Esophagus squamous epithelium (tissue), 5 donors: ENCODE measurements around the gene DRD2. TPM values are rescaled to one million over a fixed set of nuclear protein-coding genes. Genes with fewer than 3 reads are reported as not detected.

Experiments
- DNase-seq: peaks from one replicate; lab custom pipeline; 2025; lab: John Stamatoyannopoulos, UW
- H3K27ac ChIP-seq, 4 donors: fragments of 200-600 bp; sonication (generic); one replicate each; pipeline ENCODE4 v1.5.1; 2016 to 2019; ENCODE audit warnings: mild to moderate bottlenecking in 1 of 4
- H3K27me3 ChIP-seq, 4 donors: fragments of 200-600 bp; sonication (generic); 1 replicate in 3 of 4; 2 replicates in 1 of 4; pipeline versions ENCODE4 v1.5.1 to v1.6.0; 2017 to 2021; ENCODE audit warnings: antibody characterized with exemption in 1 of 4
- H3K36me3 ChIP-seq, 3 donors: fragments of 200-600 bp; sonication (generic); one replicate each; pipeline ENCODE4 v1.5.1; 2016 to 2019
- H3K4me1 ChIP-seq, 3 donors: fragments of 200-600 bp; sonication (generic); one replicate each; pipeline ENCODE4 v1.5.1; 2017 to 2019
- H3K4me3 ChIP-seq, 4 donors: fragments of 200-600 bp; sonication (generic); 1 replicate in 3 of 4; 2 replicates in 1 of 4; pipeline ENCODE4 v1.5.1; 2016 to 2019; ENCODE audit warnings: mild to moderate bottlenecking in 2 of 4, moderate library complexity in 1 of 4
- H3K9me3 ChIP-seq, 3 donors: fragments of 200-600 bp; sonication (generic); one replicate each; pipeline ENCODE4 v1.5.1; 2016 to 2019
- CTCF ChIP-seq, 6 experiments: fragments of 450-650 bp in 4 of 6; fragments of 200-600 bp in 2 of 6; sonication (generic) in 2 of 6; IDR thresholded peaks; one replicate each; pipeline ENCODE4 v1.5.1; 2016 to 2019; ENCODE audit warnings: antibody characterized with exemption in 6 of 6, mild to moderate bottlenecking in 4 of 6, moderate library complexity in 4 of 6
- POLR2A ChIP-seq, 4 donors: fragments of 450-650 bp; IDR thresholded peaks; one replicate each; pipeline ENCODE4 v1.6.1; 2017; ENCODE audit warnings: antibody characterized with exemption in 4 of 4, mild to moderate bottlenecking in 4 of 4, moderate library complexity in 3 of 4
- WGBS, 2 donors: methylation state at CpG; one replicate each; pipeline ENCODE4 v1.1.5; 2018; 5-methylcytosine and 5-hydroxymethylcytosine counted together
- intact Hi-C: fragments of 100-400 bp; cut with DNase I; formaldehyde crosslinking; loops from one replicate; pipeline ENCODE4 v1.15.0; 2022
- total RNA-seq, 4 donors: library from RNA; depleted of rRNA; stranded (reverse); fragments of >200 nt; gene quantifications; one replicate each; pipeline ENCODE4 v1.1.0, GENCODE V29; 2016
- donor health status: DM: yes; HTN: yes; CAD: no.

DRD2 gene
- total RNA-seq, 4 donors from 2014 or later = 0.38 TPM; not detected in 3

- Histone ChIP-seq H3K4me1 (no peaks in the 10 kb centered on the region), H3K27me3 (peaks cover 0 to 33% (median 0%) of the 10 kb centered on the region in 4 donors), H3K27ac (no peak overlapping the region), H3K36me3 (no peaks in the 10 kb centered on the region), H3K9me3 (no peaks in the 10 kb centered on the region), H3K4me3 (no peak overlapping the region)
- TF ChIP-seq CTCF (IDR thresholded peaks at IDR 0.05) (no peak), POLR2A (IDR thresholded peaks at IDR 0.05) (no peak)
- no peak for DNase-seq
- intact Hi-C loops = no loop called here
- WGBS, 2 donors = 86% methylated on average over 4 of the region's 4 CpGs
These were observed 22.1 kb upstream of the DRD2 start for GRCh38 chr11:113497066-113497910.

GRCh38 chr11:113496026-113496651, 20.9 kb upstream of the DRD2 start:
- TF ChIP-seq POLR2A (IDR thresholded peaks at IDR 0.05) (no peak), CTCF (IDR thresholded peaks at IDR 0.05) (no peak)
- H3K4me3 ChIP-seq = no peak overlapping the region
- H3K9me3 ChIP-seq = no peaks in the 10 kb centered on the region
- DNase-seq = no peak
- intact Hi-C loops = no loop called here
- H3K27ac ChIP-seq = no peak overlapping the region
- 57 to 86% methylated on average over 1 to 3 of the region's 3 CpGs for WGBS, 2 donors
- peaks cover 0 to 31% (median 0%) of the 10 kb centered on the region in 4 donors for H3K27me3 ChIP-seq
- H3K36me3 ChIP-seq = no peaks in the 10 kb centered on the region
- H3K4me1 ChIP-seq = no peaks in the 10 kb centered on the region

- WGBS, 2 donors = 54 to 70% methylated on average over 6 of the region's 6 CpGs
- Histone ChIP-seq H3K4me3 (no peak overlapping the region), H3K4me1 (no peaks in the 10 kb centered on the region), H3K9me3 (no peaks in the 10 kb centered on the region), H3K27ac (no peak overlapping the region), H3K27me3 (peaks cover 0 to 29% (median 0%) of the 10 kb centered on the region in 4 donors), H3K36me3 (no peaks in the 10 kb centered on the region)
- intact Hi-C loops = no loop called here
- no peak for DNase-seq
- no peak for TF ChIP-seq CTCF (IDR thresholded peaks at IDR 0.05)
- no peak for TF ChIP-seq POLR2A (IDR thresholded peaks at IDR 0.05)
These were observed 18.8 kb upstream of the DRD2 start for GRCh38 chr11:113494021-113494420.

- Histone ChIP-seq H3K36me3 (no peaks in the 10 kb centered on the region), H3K4me1 (no peaks in the 10 kb centered on the region), H3K27ac (no peak overlapping the region), H3K4me3 (no peak overlapping the region), H3K9me3 (no peaks in the 10 kb centered on the region), H3K27me3 (peaks cover 0 to 29% (median 0%) of the 10 kb centered on the region in 4 donors)
- TF ChIP-seq CTCF (IDR thresholded peaks at IDR 0.05) (no peak), POLR2A (IDR thresholded peaks at IDR 0.05) (no peak)
- intact Hi-C loops = no loop called here
- DNase-seq = no peak
- WGBS, 2 donors = 74 to 80% methylated on average over 2 of the region's 2 CpGs
These were observed 18.0 kb upstream of the DRD2 start for GRCh38 chr11:113493206-113493605.

GRCh38 chr11:113488931-113489351, 13.7 kb upstream of the DRD2 start:
- Histone ChIP-seq H3K4me3 (no peak overlapping the region), H3K27ac (no peak overlapping the region), H3K4me1 (no peaks in the 10 kb centered on the region), H3K36me3 (no peaks in the 10 kb centered on the region), H3K9me3 (no peaks in the 10 kb centered on the region), H3K27me3 (peaks cover 0 to 5% (median 0%) of the 10 kb centered on the region in 4 donors)
- no peak for DNase-seq
- TF ChIP-seq POLR2A (IDR thresholded peaks at IDR 0.05) (no peak), CTCF (IDR thresholded peaks at IDR 0.05) (no peak)
- intact Hi-C loops = no loop called here
